NCI-H2227 treated with DMSO at 0.1 percent for 48 hours (cell line): ENCODE data around the gene SUGP1.
"Not testable (repeated sequence)": the region's sequence is repeated elsewhere in the genome, so short reads cannot be mapped to it uniquely, and the experiment has no call there.

Source experiments
- DNase-seq: peaks from one replicate; lab custom pipeline; 2025; lab: John Stamatoyannopoulos, UW

Gene SUGP1

GRCh38 chr19:19262190-19263057 lies 57.9 kb downstream of the SUGP1 start:
- DNase-seq, result no peak

DNA sequence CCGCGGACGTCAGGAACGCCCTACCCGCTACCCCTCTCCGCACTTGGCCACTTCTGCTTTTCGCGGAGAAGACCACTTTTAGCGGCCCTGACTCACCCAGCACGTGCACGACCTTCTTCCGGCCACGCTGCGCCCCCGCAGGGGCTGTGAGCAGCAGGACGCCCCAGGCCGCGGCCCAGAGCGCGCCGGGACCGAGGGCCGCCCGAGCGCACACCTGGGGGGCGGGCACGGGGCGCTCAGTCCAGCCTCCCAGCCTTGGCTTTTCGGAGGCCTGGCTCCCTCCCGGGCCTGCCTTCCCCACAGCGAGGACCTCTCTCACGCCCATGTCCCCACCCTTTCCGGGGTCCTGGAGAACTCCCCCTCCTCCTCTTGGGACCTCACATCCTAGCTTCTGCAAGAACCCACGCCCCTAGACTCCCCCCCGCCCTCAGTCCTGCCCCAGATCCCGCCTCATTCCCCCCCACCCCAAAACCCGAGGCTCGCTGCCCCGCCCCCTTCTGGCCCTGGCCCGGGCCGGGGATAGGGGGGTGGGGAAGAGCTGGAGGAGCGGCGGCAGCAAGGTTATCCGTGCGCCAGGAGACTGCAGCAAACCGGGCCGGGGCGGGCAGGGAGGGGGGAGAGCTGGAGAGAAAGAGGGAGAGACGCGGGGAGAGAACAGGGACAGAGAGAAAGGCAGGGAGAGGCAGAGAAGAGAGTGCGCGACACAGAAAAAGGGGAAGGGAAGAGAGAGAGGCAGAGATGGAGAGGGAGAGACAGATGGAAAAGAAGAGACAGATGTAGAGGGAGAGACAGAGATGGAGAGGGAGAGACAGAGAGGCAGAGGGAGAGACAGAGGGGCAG lies 58.7 kb downstream of the SUGP1 start:
- DNase-seq, result peak; percentile 18

- DNase-seq, result no peak
These were observed 59.7 kb downstream of the SUGP1 start for GRCh38 chr19:19260417-19261214.

GRCh38 chr19:19259741-19260140 lies 60.6 kb downstream of the SUGP1 start:
- DNase-seq, result no peak

DNA sequence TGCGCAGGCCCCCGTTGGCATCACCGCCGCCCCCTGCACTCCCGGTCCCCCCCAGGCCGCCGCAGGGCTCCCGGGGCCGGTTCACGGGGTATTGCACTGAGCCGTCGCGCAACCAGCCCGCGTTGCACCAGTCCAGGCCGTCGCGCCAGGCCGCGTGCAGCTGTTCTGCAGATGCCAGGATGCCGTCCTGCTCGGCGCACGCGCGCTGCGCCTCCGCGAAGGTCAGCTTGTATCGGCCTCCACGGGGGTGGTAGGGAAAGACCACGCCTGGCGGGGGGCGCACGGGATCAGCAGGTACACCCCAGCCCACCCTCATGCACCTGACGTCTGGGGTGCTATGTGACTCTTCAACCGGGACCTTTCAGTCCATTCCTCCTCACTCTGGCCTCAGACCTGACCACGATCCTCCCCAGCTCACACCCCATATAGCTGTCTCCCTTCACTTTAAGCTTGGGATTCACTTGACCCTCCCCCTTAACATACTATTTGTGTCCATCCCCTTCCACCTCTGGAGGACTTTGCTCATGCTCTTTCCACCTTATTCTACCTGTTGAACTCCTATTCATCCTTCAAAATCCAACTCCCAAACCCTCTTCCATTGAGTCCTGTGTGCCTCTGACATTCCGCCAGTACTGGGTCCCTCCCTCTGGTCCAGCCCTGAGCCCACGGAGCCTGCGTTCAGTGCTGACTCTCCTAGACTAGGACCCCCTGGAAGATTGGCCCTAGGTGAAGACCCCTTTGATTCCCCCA lies 61.5 kb downstream of the SUGP1 start:
- no peak for DNase-seq

DNA sequence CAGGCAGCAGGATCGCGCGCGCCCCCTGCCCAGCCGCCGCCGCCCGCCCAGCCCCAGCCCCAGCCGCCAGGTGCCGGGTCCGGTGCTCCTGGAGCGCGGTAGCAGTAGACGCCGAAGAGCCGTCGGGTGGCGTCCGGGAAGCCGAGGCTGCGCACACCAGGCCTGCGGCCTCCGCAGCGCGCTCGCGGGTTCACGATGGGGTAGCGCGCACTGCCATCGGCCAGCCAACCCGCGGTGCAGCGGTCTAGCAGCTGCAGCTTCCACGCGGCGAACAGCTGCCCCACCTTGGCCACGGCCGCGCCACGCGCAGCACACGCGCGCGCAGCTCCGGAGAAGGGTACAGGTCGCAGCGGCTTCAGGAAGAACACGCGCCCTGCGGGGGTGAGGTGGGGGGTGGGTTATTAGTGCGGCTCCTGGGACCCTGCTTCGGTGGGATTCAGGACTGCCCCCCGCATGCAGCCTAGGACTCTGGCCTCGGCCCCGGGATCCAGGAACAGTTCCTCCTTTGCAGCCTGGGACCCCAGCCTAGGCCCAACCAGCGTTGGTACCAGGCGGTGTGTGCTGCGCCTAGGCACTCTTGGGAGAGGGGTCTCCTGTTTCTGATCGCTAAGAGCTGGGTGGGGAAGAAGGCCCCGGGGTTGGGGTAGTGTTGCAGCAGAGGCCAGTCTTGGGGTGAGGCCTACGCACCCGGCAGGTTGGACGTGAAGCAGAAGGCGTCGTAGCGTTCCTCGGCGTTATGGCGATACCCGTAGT lies 62.3 kb downstream of the SUGP1 start:
- DNase-seq, result no peak

GRCh38 chr19:19257137-19257536 lies 63.2 kb downstream of the SUGP1 start:
- no peak for DNase-seq

DNA sequence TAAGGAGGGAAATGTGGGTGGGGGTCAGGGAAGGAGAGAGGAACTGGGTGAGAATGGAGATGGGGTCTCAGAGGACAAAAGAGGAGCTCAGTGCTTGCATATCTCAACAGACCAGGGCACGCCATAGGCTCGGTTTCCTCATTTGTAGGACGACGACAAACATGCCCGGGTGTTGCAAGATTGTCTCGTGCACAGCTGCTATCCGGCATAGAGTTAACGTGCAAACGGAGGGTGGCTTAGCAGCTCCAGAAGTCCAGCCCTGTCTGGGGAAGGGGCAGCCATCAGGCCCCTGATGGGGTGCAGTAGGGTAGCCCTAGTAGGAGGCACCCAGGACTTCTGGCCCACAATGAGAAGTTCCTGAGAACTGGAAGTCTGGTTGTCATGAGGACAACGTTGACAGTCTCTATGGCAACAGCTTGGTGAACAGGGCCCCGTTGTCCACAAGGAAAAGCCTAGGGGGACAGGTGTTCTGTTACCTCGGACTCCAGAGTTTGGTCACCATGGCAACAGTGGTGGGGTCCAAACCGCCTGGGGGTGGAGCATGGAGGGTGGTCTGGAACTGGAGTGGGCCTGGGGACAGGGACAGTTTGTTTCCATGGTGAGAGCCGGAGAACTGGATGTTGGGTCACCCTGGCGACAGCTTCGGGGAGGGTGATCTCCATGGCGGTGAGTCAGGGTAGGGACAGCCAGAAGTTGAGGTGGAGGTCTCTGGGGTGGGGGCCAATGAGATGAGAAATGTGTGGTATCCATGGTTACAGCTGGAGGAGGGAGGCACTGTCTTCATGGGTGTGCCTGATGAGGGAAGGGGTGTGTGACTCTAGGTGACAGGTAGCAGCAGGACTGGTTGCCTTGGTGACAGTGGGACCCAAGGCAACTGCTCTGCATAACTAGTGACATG lies 64.0 kb downstream of the SUGP1 start:
- no peak for DNase-seq

DNA sequence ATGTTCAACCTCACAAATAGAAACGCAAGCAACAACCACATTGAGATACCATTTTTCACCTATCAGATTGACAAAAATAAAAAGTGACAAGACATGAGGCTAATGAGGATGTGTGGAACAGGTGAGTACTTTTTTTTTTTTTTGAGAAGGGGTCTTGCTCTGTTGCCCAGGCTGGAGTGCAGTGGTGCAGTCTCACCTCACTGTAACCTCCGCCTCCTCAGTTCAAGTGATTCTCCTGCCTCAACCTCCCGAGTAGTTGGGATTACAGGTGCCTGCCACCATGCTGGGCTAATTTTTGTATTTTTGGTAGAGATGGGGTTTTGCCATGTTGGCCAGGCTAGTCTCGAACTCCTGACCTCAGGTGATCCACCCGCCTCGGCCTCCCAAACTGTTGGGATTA lies 66.9 kb downstream of the SUGP1 start:
- not testable (repeated sequence) for DNase-seq

- no peak for DNase-seq
These were observed 70.0 kb downstream of the SUGP1 start for GRCh38 chr19:19250196-19250801.

- no peak for DNase-seq
These were observed 79.8 kb downstream of the SUGP1 start for GRCh38 chr19:19240476-19240875.

- DNase-seq, result no peak
These were observed 80.6 kb downstream of the SUGP1 start for GRCh38 chr19:19239675-19240074.

DNA sequence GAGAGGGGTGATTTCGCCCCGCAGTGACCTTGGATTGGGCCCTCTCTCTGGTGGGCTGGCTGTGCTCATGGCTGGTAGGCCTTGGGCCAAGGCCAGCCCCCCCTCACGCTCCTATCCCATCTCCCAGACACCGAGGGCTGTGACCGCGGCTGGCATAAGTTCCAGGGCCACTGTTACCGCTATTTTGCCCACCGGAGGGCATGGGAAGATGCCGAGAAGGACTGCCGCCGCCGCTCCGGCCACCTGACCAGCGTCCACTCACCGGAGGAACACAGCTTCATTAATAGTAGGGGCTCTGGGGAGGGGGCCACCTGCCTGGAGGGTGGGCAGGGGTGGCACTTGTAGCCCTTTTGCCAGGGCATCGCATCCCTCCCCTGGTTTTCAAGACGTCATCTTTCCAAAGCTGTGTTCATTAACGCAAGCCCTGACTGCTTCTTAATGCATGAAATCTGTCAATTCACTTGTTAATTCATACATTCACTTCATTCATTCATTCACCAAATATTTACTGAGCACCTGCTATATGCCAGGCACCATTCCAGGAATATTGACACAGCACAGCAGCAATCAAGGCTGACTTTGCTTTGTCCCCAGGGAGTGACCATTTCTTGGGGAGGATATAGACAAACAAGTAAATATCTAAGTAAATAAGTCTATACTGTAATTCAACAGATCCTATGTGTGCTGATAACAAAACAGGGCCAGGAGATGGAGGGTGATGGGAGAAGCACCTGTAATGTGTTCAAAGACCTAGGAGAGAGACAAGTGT lies 82.0 kb downstream of the SUGP1 start:
- no peak for DNase-seq

GRCh38 chr19:19236173-19236572 lies 84.1 kb downstream of the SUGP1 start:
- no peak for DNase-seq

DNA sequence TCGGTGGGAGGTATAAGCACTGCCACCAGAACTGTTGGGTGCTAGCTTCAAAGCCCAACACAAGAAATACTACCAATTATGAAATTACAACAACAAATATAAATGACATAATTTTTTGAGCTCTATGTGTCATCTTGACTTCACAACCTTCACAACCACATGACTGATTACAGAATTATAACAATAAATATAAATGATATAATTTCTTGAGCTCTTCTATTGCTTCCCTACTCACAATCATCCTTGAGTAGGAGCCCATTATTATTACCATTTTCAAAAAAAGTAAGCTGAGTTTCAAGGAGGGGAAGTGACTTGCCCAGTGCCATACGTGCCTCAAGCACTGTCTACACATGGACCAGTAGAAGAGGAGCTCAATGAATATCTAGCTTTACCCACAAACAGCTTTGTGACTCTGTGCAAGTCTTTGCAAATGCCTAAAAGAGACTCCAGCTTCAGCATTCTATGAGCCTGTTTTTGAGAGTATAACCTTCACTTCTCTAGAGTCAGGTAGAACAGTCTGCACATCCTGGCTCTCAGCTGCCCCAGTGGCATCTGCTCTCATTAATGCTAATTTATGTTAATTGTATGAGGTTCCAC lies 86.0 kb downstream of the SUGP1 start:
- DNase-seq, result no peak

DNA sequence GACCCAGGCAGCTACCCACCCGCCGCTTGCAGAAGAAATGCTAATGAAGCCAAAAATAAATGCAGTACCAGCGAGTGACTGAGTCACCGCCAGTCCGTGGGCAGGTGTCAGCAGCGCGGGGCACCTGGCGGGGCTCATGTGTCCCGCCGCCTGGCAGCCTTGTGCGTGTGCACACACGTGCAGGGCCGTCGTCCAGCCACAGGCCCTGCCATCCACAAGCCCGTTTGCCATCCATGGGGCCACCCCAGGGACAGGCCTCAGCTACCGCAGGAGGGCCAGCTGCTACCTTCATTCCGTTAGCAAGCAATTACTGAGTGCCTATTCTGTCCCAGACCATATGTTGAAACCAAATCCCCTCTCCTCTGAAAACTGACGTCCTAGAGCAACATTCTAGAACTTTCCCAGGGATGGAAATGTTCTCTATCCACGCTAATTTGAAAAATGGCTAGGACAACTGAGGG lies 88.0 kb downstream of the SUGP1 start:
- no peak for DNase-seq

DNA sequence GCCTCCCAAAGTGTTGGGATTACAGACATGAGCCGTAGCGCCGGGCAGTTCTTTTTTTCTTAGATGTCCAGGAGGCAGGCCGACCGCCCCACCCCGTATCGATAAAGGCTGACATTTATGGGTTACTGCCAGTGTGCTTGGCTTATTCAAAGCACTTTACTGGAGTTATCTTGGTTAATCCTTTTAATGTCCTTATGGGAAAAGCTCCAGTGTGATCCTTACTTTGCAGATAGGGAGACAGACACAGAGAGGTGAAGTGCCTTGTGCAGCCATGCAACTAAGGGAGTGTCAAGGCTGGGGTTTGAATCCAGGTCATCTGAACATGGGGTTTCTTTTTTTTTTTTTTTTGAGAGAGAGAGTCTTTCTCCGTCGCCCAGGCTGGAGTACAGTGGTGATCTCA lies 89.3 kb downstream of the SUGP1 start:
- DNase-seq, result no peak

- DNase-seq, result no peak
These were observed 90.6 kb downstream of the SUGP1 start for GRCh38 chr19:19229701-19230100.
